ENCODE measurements around the gene PKP1. TPM values are rescaled to one million over a fixed set of nuclear protein-coding genes. Genes with fewer than 3 reads are reported as not detected.

Gene PKP1
- total and polyA plus RNA-seq, 10 of the 15 experiments (the other 5 are each of a cell fraction or from before 2014, with no cell fraction given) = 0.03 TPM; not detected in 9

DNA sequence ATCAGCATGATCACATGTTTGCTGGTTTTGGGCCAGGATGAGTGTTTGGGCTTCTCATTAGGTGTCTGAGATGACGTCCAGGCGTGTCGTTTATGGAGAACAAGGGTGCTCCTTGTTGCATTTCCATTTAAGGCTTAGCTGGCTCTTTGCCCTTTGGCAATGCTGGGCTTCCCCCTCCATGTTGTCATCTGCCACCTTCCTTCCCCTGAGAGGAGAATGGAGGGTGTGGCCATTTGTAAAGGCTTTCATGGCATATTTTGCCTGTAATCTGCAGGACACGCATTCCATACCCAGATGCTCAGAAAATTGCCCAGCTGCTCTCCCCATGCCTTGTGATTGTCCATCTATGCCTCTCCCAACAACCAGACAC is 27.7 kb downstream of the PKP1 start:
- RAD21 ChIA-PET (ENCODE audit: unreplicated experiment) = interaction anchor here (0.7 to 2.4 kb wide), 6 partner anchors 35 to 172 kb away, joined by 3 to 7 read pairs (median 4); no protein-coding TSS in a partner anchor
- no peak overlapping the region for H3K4me2 ChIP-seq (ENCODE audit: control insufficient read depth, insufficient read depth)
- BruUV-seq (replicated peaks) = no TSS peak
- H3K4me3 ChIP-seq = no peak overlapping the region
- no peaks in the 10 kb centered on the region for H3K9me3 ChIP-seq (replicated peaks; ENCODE audit: control insufficient read depth, insufficient read depth, low read length)
- ATAC-seq (peak; percentile 55), FAIRE-seq (no peak), DNase-seq (ENCODE audit: low read depth, low spot score) (no peak)
- no peaks in the 10 kb centered on the region for H3K36me3 ChIP-seq (ENCODE audit: control insufficient read depth in 2 of 2, insufficient read depth in 2 of 2, low read length in 1 of 2)
- H2AFZ ChIP-seq (ENCODE audit: control insufficient read depth, low read depth, low read length) = no peak overlapping the region
- no peak overlapping the region for H3K9ac ChIP-seq (ENCODE audit: control insufficient read depth, insufficient read depth, low read length)
- in situ Hi-C loops (cut with MboI) (no loop called here), intact Hi-C loops (cut with micrococcal nuclease; ENCODE audit: unreplicated experiment) (no loop called here)
- 5% methylated on average over 4 of the region's 4 CpGs for WGBS (ENCODE audit: insufficient coverage, insufficient replicate concordance, low lambda C conversion rate, missing lambda C conversion rate)
- no peaks in the 10 kb centered on the region for H3K4me1 ChIP-seq (ENCODE audit: control insufficient read depth, insufficient read depth, low read length)
- SMC1A ChIA-PET (ENCODE audit: uncharacterized antibody, unreplicated experiment) = interaction anchor here (0.8 to 1.4 kb wide), 4 partner anchors 12 to 50 kb away, joined by 3 to 5 read pairs (median 4); no protein-coding TSS in a partner anchor
- CTCF ChIA-PET = interaction anchor here (1.1 to 7.6 kb wide), 3 partner anchors 36 to 75 kb away, joined by 3 to 46 read pairs (median 4); no protein-coding TSS in a partner anchor
- POLR2A ChIA-PET = no interaction called here
- H3K27ac ChIP-seq (ENCODE audit: control insufficient read depth, insufficient read depth) = no peak overlapping the region
- no peaks in the 10 kb centered on the region for H3K79me2 ChIP-seq (ENCODE audit: control insufficient read depth, insufficient read depth, low read length)
- TF ChIP-seq GABPA (IDR thresholded peaks at IDR 0.05; ENCODE audit: low read depth) (no peak), SP1 (IDR thresholded peaks at IDR 0.05; ENCODE audit: low read depth, low read length) (no peak), CUX1 (IDR thresholded peaks at IDR 0.05; ENCODE audit: insufficient replicate concordance, low read depth, low read length) (no peak), HCFC1 (IDR thresholded peaks at IDR 0.05; ENCODE audit: low read length) (no peak), STAT3 (IDR thresholded peaks at IDR 0.05; ENCODE audit: low read depth, low read length) (no peak), EZH2 (IDR thresholded peaks at IDR 0.05; ENCODE audit: borderline replicate concordance, control insufficient read depth, low read depth, low read length) (no peak), SUPT20H (IDR thresholded peaks at IDR 0.05; ENCODE audit: borderline replicate concordance, control insufficient read depth, low read depth, low read length) (no peak), SMAD5 (IDR thresholded peaks at IDR 0.05; ENCODE audit: low read depth) (no peak), HDAC6 (IDR thresholded peaks at IDR 0.05; ENCODE audit: unreplicated experiment) (no peak), NFIC (IDR thresholded peaks at IDR 0.05; ENCODE audit: low read depth, low read length) (no peak), STAT1 (conservative IDR thresholded peaks at IDR 0.05) (no peak), FOXK2 (IDR thresholded peaks at IDR 0.05) (no peak), ATF2 (IDR thresholded peaks at IDR 0.05; ENCODE audit: low read length) (no peak)
- TF ChIP-seq, protein P1, sequence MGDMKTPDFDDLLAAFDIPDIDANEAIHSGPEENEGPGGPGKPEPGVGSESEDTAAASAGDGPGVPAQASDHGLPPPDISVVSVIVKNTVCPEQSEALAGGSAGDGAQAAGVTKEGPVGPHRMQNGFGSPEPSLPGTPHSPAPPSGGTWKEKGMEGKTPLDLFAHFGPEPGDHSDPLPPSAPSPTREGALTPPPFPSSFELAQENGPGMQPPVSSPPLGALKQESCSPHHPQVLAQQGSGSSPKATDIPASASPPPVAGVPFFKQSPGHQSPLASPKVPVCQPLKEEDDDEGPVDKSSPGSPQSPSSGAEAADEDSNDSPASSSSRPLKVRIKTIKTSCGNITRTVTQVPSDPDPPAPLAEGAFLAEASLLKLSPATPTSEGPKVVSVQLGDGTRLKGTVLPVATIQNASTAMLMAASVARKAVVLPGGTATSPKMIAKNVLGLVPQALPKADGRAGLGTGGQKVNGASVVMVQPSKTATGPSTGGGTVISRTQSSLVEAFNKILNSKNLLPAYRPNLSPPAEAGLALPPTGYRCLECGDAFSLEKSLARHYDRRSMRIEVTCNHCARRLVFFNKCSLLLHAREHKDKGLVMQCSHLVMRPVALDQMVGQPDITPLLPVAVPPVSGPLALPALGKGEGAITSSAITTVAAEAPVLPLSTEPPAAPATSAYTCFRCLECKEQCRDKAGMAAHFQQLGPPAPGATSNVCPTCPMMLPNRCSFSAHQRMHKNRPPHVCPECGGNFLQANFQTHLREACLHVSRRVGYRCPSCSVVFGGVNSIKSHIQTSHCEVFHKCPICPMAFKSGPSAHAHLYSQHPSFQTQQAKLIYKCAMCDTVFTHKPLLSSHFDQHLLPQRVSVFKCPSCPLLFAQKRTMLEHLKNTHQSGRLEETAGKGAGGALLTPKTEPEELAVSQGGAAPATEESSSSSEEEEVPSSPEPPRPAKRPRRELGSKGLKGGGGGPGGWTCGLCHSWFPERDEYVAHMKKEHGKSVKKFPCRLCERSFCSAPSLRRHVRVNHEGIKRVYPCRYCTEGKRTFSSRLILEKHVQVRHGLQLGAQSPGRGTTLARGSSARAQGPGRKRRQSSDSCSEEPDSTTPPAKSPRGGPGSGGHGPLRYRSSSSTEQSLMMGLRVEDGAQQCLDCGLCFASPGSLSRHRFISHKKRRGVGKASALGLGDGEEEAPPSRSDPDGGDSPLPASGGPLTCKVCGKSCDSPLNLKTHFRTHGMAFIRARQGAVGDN (IDR thresholded peaks at IDR 0.05) = no peak
- no peaks in the 10 kb centered on the region for H4K20me1 ChIP-seq (ENCODE audit: control insufficient read depth, insufficient read depth)
- peaks cover 4 to 8% of the 10 kb centered on the region in 2 experiments; a peak in 3 of 4 replicates for H3K27me3 ChIP-seq (replicated peaks in 1 of 2; ENCODE audit: control insufficient read depth in 2 of 2, insufficient read depth in 2 of 2, low read length in 1 of 2)
